B cell (primary cell): ENCODE measurements around the gene XRCC1. TPM values are rescaled to one million over a fixed set of nuclear protein-coding genes. Genes with fewer than 3 reads are reported as not detected.

Experiments used
- ATAC-seq: fragments of 200-7000 bp; cut with Tn5 transposase; one replicate; pipeline ENCODE4 v1.10.0; 2021; ENCODE audit warnings: low read depth, mild to moderate bottlenecking, moderate number of reproducible peaks, moderate library complexity
- CTCF ChIA-PET: fragments of 350-600 bp; sonication (Branson Sonifier 250); formaldehyde crosslinking; loops from one replicate; lab custom pipeline; 2021; ENCODE audit warnings: antibody characterized with exemption, inconsistent platforms; lab: Charles Lee
- POLR2A ChIA-PET: fragments of 350-600 bp; sonication (Branson Sonifier 250); formaldehyde crosslinking; loops from one replicate; lab custom pipeline; 2021; ENCODE audit warnings: antibody characterized with exemption; lab: Charles Lee
- DNase-seq: peaks from one replicate; pipeline ENCODE4 v3.0.0; 2013
- H2AFZ ChIP-seq: 2 replicates; pipeline ENCODE4 v1.6.1; 2012; ENCODE audit warnings: mild to moderate bottlenecking, low read depth, low read length; ENCODE audit not compliant: insufficient read depth, poor library complexity, severe bottlenecking
- H3K27ac ChIP-seq, 2 donors: 1 replicate in 1 of 2; 2 replicates in 1 of 2; pipeline ENCODE4 v1.5.1; 2012 to 2013; ENCODE audit warnings: low read length in 2 of 2, mild to moderate bottlenecking in 2 of 2, moderate library complexity in 1 of 2
- H3K27me3 ChIP-seq, 4 experiments: fragments of 200-600 bp in 1 of 4; sonication (generic) in 1 of 4; replicated peaks in 1 of 4; 1 replicate in 2 of 4; 2 replicates in 2 of 4; pipeline versions ENCODE4 v1.6.1 to v1.7.0; 2013 to 2016; ENCODE audit warnings: low read length in 3 of 4, mild to moderate bottlenecking in 2 of 4, mixed read lengths in 1 of 4, moderate library complexity in 1 of 4; ENCODE audit not compliant: insufficient read depth in 4 of 4, control insufficient read depth in 3 of 4; ENCODE audit errors: control extremely low read depth in 1 of 4
- H3K36me3 ChIP-seq, 2 experiments: replicated peaks in 1 of 2; 1 replicate in 1 of 2; 2 replicates in 1 of 2; pipeline versions ENCODE4 v1.6.1 to v1.7.1; 2013; ENCODE audit warnings: low read length in 1 of 2; ENCODE audit not compliant: insufficient read depth in 2 of 2, control insufficient read depth in 1 of 2; ENCODE audit errors: control extremely low read depth in 1 of 2, extremely low read depth in 1 of 2
- H3K4me1 ChIP-seq, 2 donors: fragments of 200-600 bp in 1 of 2; sonication (generic) in 1 of 2; 1 replicate in 1 of 2; 2 replicates in 1 of 2; pipeline versions ENCODE4 v1.5.1 to v1.6.1; 2013 to 2017; ENCODE audit warnings: low read length in 2 of 2; ENCODE audit not compliant: control insufficient read depth in 2 of 2, insufficient read depth in 2 of 2
- H3K4me2 ChIP-seq: replicated peaks from 2 replicates; pipeline ENCODE3; 2012; ENCODE audit warnings: mild to moderate bottlenecking, low read depth, low read length; ENCODE audit not compliant: poor library complexity, severe bottlenecking
- H3K4me3 ChIP-seq, 5 experiments: fragments of 200-600 bp in 1 of 5; sonication (generic) in 1 of 5; 1 replicate in 3 of 5; 2 replicates in 2 of 5; pipeline versions ENCODE4 v1.5.1 to v1.7.0; 2011 to 2016; ENCODE audit warnings: low read length in 4 of 5, mild to moderate bottlenecking in 4 of 5, low read depth in 2 of 5, control low read depth in 1 of 5, moderate library complexity in 1 of 5; ENCODE audit not compliant: insufficient read depth in 1 of 5; ENCODE audit errors: control extremely low read depth in 1 of 5, extremely low read depth in 1 of 5
- H3K79me2 ChIP-seq: fragments of 200-600 bp; sonication (generic); one replicate; pipeline ENCODE4 v1.6.0; 2016; ENCODE audit warnings: low read length; ENCODE audit not compliant: control insufficient read depth, insufficient read depth
- H3K9ac ChIP-seq: fragments of 200-600 bp; sonication (generic); 2 replicates; pipeline ENCODE4 v1.6.1; 2017; ENCODE audit warnings: mild to moderate bottlenecking, low read length, moderate library complexity
- H3K9me3 ChIP-seq, 3 donors: one replicate each; pipeline versions ENCODE4 v1.6.1 to v1.7.1; 2013; ENCODE audit warnings: low read length in 2 of 3; ENCODE audit not compliant: control insufficient read depth in 2 of 3, insufficient read depth in 1 of 3; ENCODE audit errors: control extremely low read depth in 1 of 3
- H4K20me1 ChIP-seq: 2 replicates; pipeline ENCODE4 v1.6.0; 2012; ENCODE audit warnings: mild to moderate bottlenecking, low read length; ENCODE audit not compliant: insufficient read depth, control insufficient read depth, poor library complexity, severe bottlenecking
- H3K27ac Mint-ChIP-seq: one replicate; pipeline ENCODE4 v1.8.0; 2021; ENCODE audit warnings: mixed read lengths
- H3K27me3 Mint-ChIP-seq: one replicate; pipeline ENCODE4 v1.8.0; 2021; ENCODE audit warnings: mixed read lengths
- H3K4me1 Mint-ChIP-seq: one replicate; pipeline ENCODE4 v1.8.0; 2021; ENCODE audit warnings: mixed read lengths
- H3K4me3 Mint-ChIP-seq: one replicate; pipeline ENCODE4 v1.8.0; 2021; ENCODE audit warnings: mixed read lengths
- H3K9me3 Mint-ChIP-seq: one replicate; pipeline ENCODE4 v1.8.0; 2022; ENCODE audit warnings: mixed read lengths; ENCODE audit not compliant: insufficient read depth
- EZH2 ChIP-seq: IDR thresholded peaks from 2 replicates; pipeline ENCODE4 v1.6.1; 2012; ENCODE audit warnings: borderline replicate concordance, low read depth, mild to moderate bottlenecking, moderate library complexity, low read length; ENCODE audit not compliant: insufficient read depth, poor library complexity, severe bottlenecking
- WGBS: methylation state at CpG from one replicate; pipeline ENCODE4 v1.1.5; 2013; ENCODE audit warnings: missing lambda C conversion rate; ENCODE audit not compliant: insufficient coverage; 5-methylcytosine and 5-hydroxymethylcytosine counted together
- intact Hi-C: fragments of 100-400 bp; cut with micrococcal nuclease; formaldehyde crosslinking; loops from one replicate; pipeline ENCODE4 v1.10.0; 2022
- polyA plus RNA-seq: library from polyadenylated mRNA; depleted of rRNA; stranded (reverse); fragments of >200 nt; gene quantifications from 2 replicates; pipeline ENCODE4 v1.2.3, GENCODE V29; 2012
- total RNA-seq, 2 donors: library from RNA; stranded (reverse); fragments of 120-200 nt in 1 of 2; gene quantifications; 1 replicate in 1 of 2; 2 replicates in 1 of 2; pipeline versions ENCODE4 v1.2.3 to v1.2.4, GENCODE V29; 2013 to 2022
- TF ChIP-seq, protein P1 (sequence below): fragments of 200-600 bp; IDR thresholded peaks from one replicate; pipeline ENCODE4 v1.8.0; 2022; ENCODE audit warnings: antibody characterized with exemption, mild to moderate bottlenecking

XRCC1 gene
- total and polyA plus RNA-seq, 2 donors (not counting 1 experiment from before 2014, with no cell fraction given), result 34.6 to 38.2 TPM

GRCh38 chr19:43502419-43502976 is 72.8 kb downstream of the XRCC1 start:
- no peak overlapping the region for H3K9ac ChIP-seq
- intact Hi-C loops, result no loop called here
- H2AFZ ChIP-seq, result no peak overlapping the region
- H3K4me3 ChIP-seq, result no peak overlapping the region
- DNase-seq (no peak), ATAC-seq (no peak)
- WGBS, result 100% methylated on average over 6 of the region's 23 CpGs
- H3K4me1 ChIP-seq, result peaks cover 12 to 22% of the 10 kb centered on the region in 2 donors
- ChIA-PET POLR2A (interaction anchor here (1.1 to 1.5 kb wide), 2 partner anchors 25 to 39 kb away, joined by 3 read pairs; partner anchors contain the start of gene ETHE1), CTCF (interaction anchor here (0.6 to 2.9 kb wide), 6 partner anchors 12 to 660 kb away, joined by 3 to 28 read pairs (median 4); no protein-coding TSS in a partner anchor)
- H3K27me3 Mint-ChIP-seq, result no peaks in the 10 kb centered on the region
- no peaks in the 10 kb centered on the region for H4K20me1 ChIP-seq
- H3K4me2 ChIP-seq, result no peak overlapping the region
- no peaks in the 10 kb centered on the region for H3K79me2 ChIP-seq
- H3K27ac Mint-ChIP-seq, result peak overlapping the region; percentile 98
- TF ChIP-seq, protein P1, sequence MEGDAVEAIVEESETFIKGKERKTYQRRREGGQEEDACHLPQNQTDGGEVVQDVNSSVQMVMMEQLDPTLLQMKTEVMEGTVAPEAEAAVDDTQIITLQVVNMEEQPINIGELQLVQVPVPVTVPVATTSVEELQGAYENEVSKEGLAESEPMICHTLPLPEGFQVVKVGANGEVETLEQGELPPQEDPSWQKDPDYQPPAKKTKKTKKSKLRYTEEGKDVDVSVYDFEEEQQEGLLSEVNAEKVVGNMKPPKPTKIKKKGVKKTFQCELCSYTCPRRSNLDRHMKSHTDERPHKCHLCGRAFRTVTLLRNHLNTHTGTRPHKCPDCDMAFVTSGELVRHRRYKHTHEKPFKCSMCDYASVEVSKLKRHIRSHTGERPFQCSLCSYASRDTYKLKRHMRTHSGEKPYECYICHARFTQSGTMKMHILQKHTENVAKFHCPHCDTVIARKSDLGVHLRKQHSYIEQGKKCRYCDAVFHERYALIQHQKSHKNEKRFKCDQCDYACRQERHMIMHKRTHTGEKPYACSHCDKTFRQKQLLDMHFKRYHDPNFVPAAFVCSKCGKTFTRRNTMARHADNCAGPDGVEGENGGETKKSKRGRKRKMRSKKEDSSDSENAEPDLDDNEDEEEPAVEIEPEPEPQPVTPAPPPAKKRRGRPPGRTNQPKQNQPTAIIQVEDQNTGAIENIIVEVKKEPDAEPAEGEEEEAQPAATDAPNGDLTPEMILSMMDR, result no peak
- no peak for TF ChIP-seq EZH2
- no peak overlapping the region for H3K27ac ChIP-seq
- H3K9me3 Mint-ChIP-seq, result no peaks in the 10 kb centered on the region
- H3K27me3 ChIP-seq, result no peaks in the 10 kb centered on the region
- H3K4me1 Mint-ChIP-seq, result peaks cover 23% of the 10 kb centered on the region
- H3K36me3 ChIP-seq, result peaks cover 0 to 12% of the 10 kb centered on the region in 2 experiments
- no peaks in the 10 kb centered on the region for H3K9me3 ChIP-seq
- peak overlapping the region; percentile 95 for H3K4me3 Mint-ChIP-seq

DNA sequence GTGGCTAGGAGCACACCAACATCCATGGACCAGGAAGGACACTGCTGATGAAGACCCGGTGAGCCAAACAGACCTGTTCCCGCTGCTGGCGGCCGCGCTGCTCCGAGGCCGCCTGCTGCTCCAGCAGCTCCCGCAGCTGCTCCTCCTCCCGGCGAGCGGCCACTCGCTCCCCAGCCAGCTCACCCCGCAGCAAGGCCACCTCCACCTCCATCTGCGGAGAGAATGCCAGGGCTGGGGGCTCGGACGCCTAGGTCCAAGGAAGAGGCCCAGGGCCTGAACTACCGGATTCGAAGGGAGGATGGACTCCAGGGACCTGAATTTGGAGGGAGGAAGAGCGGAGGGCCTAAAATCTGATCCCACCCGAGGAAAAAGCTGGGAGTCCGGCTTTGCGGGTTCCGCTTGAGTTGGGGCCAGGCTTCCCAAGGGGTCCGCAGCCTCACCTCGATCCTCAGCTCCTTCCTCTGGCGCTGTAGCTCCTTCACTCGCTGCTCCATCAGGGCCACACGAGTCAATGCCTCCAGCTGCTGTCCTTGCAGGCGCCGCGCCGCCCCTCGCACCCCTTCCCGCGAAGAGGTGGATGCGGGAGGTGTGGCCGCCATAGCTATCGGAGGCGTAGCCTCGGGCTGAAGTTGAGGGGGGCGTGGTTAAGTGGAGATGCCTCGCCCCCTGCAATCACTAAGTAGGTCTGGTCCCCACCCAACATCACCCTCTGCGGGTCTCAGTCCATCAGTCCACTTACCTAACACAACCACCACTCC is 73.5 kb downstream of the XRCC1 start:
- Histone ChIP-seq H3K27ac (no peak overlapping the region), H3K79me2 (no peaks in the 10 kb centered on the region), H4K20me1 (no peaks in the 10 kb centered on the region), H3K4me1 (peaks cover 12 to 22% of the 10 kb centered on the region in 2 donors), H3K4me3 (no peak overlapping the region), H3K4me2 (no peak overlapping the region), H3K9ac (no peak overlapping the region), H2AFZ (no peak overlapping the region), H3K9me3 (no peaks in the 10 kb centered on the region), H3K27me3 (no peaks in the 10 kb centered on the region), H3K36me3 (peaks cover 0 to 17% of the 10 kb centered on the region in 2 experiments)
- ChIA-PET CTCF (interaction anchor here (0.6 to 2.0 kb wide), 5 partner anchors 12 to 661 kb away, joined by 3 to 9 read pairs (median 3); no protein-coding TSS in a partner anchor), POLR2A (interaction anchor here (1.1 kb wide), 1 partner anchor 38 kb away, joined by 3 read pairs; no protein-coding TSS in a partner anchor)
- Mint-ChIP-seq H3K27me3 (no peaks in the 10 kb centered on the region), H3K9me3 (no peaks in the 10 kb centered on the region), H3K27ac (no peak overlapping the region), H3K4me1 (peaks cover 23% of the 10 kb centered on the region), H3K4me3 (peak overlapping the region; percentile 45)
- no peak for DNase-seq
- TF ChIP-seq, protein P1, result no peak
- no peak for TF ChIP-seq EZH2
- 98% methylated on average over 35 of the region's 43 CpGs for WGBS
- no peak for ATAC-seq
- intact Hi-C loops, result no loop called here
